Glutamatergic neuron (in vitro differentiated cells): ENCODE results near the gene IBSP. TPM values are rescaled to one million over a fixed set of nuclear protein-coding genes. Genes with fewer than 3 reads are reported as not detected.

Experiments
- DNase-seq: peaks from one replicate; pipeline ENCODE4 v3.0.0; 2022
- H3K27ac Mint-ChIP-seq: one replicate; pipeline ENCODE4 v1.8.0; 2020; ENCODE audit warnings: mild to moderate bottlenecking, mixed read lengths, inconsistent platforms; ENCODE audit not compliant: unreplicated experiment
- H3K27me3 Mint-ChIP-seq: one replicate; pipeline ENCODE4 v1.8.0; 2020; ENCODE audit warnings: mild to moderate bottlenecking, moderate library complexity, mixed read lengths, inconsistent platforms; ENCODE audit not compliant: unreplicated experiment
- H3K36me3 Mint-ChIP-seq: one replicate; pipeline ENCODE4 v1.8.0; 2020; ENCODE audit warnings: mild to moderate bottlenecking, mixed read lengths, inconsistent platforms; ENCODE audit not compliant: unreplicated experiment
- H3K4me1 Mint-ChIP-seq: one replicate; pipeline ENCODE4 v1.8.0; 2020; ENCODE audit warnings: mild to moderate bottlenecking, low read depth, mixed read lengths, inconsistent platforms; ENCODE audit not compliant: unreplicated experiment
- H3K4me3 Mint-ChIP-seq: one replicate; pipeline ENCODE4 v1.8.0; 2020; ENCODE audit warnings: mild to moderate bottlenecking, mixed read lengths, inconsistent platforms; ENCODE audit not compliant: unreplicated experiment
- H3K9me3 Mint-ChIP-seq: one replicate; pipeline ENCODE4 v1.8.0; 2020; ENCODE audit warnings: mild to moderate bottlenecking, moderate library complexity, mixed read lengths, inconsistent platforms; ENCODE audit not compliant: unreplicated experiment
- CTCF ChIP-seq: fragments of 200-600 bp; sonication (generic); IDR thresholded peaks from one replicate; pipeline ENCODE4 v1.5.0; 2021; ENCODE audit not compliant: partially characterized antibody, unreplicated experiment
- total RNA-seq: library from RNA; stranded (reverse); fragmentation: NEBNext Ultra II Directional; extraction: Animal tissue kit (Norgen Biotek cat#: 25700); gene quantifications from one replicate; pipeline ENCODE4 v1.2.1, GENCODE V29; 2021; ENCODE audit not compliant: unreplicated experiment

The IBSP gene
- total RNA-seq, 1 donor from 2014 or later, result not detected

- H3K9me3 Mint-ChIP-seq, result peaks cover 2% of the 10 kb centered on the region
- no peak for DNase-seq
- no peaks in the 10 kb centered on the region for H3K4me1 Mint-ChIP-seq
- no peak overlapping the region for H3K27ac Mint-ChIP-seq
- H3K36me3 Mint-ChIP-seq, result no peaks in the 10 kb centered on the region
- no peak overlapping the region for H3K4me3 Mint-ChIP-seq
- H3K27me3 Mint-ChIP-seq, result no peaks in the 10 kb centered on the region
- no peak for TF ChIP-seq CTCF
These were observed 56.2 kb downstream of the IBSP start for GRCh38 chr4:87855559-87855958.

GRCh38 chr4:87856816-87857215 lies 57.5 kb downstream of the IBSP start:
- Mint-ChIP-seq H3K9me3 (peaks cover 2% of the 10 kb centered on the region), H3K27ac (no peak overlapping the region), H3K27me3 (no peaks in the 10 kb centered on the region), H3K36me3 (no peaks in the 10 kb centered on the region), H3K4me3 (no peak overlapping the region), H3K4me1 (no peaks in the 10 kb centered on the region)
- DNase-seq, result no peak
- TF ChIP-seq CTCF, result no peak

DNA sequence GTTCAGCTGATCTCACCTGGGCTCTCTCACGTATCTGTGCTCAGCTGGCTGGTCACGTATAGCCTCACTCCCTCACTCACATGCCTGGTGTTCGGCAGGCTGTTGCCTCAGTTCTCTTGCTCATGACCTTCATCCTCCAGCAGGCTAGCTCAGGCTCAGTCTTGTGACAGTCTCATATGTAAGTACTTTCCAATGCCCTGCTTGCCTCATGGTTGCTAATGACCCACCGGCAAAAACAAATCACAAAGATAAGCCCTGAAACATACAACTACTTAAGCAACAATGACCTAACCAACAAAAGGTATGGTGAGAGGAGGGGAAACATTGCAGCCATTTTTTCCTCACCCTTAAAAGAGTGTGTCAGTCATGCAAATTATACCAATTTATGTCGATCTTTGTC lies 58.4 kb downstream of the IBSP start:
- Mint-ChIP-seq H3K4me3 (no peak overlapping the region), H3K27me3 (no peaks in the 10 kb centered on the region), H3K36me3 (no peaks in the 10 kb centered on the region), H3K4me1 (no peaks in the 10 kb centered on the region), H3K9me3 (peaks cover 2% of the 10 kb centered on the region), H3K27ac (no peak overlapping the region)
- DNase-seq, result no peak
- TF ChIP-seq CTCF, result no peak

Other genes with a start within 250 kb of the IBSP start
- not detected for gene DSPP, start 191.0 kb upstream of the IBSP start, total RNA-seq
- 3.0 TPM for gene DMP1, start 149.3 kb upstream of the IBSP start, total RNA-seq
- not detected for gene MEPE, start 33.4 kb downstream of the IBSP start, total RNA-seq
- gene SPP1, start 176.2 kb downstream of the IBSP start, total RNA-seq, result 1.1 TPM
- 20.7 TPM for gene PKD2, start 208.1 kb downstream of the IBSP start, total RNA-seq